Body of pancreas (tissue), 4 donors: ENCODE measurements around the gene OR10G8. TPM values are rescaled to one million over a fixed set of nuclear protein-coding genes. Genes with fewer than 3 reads are reported as not detected.

ENCODE experiments used
- ATAC-seq: fragments of 150-250 bp; one replicate; pipeline ENCODE4 v1.9.1; 2016
- DNase-seq, 4 donors: peaks; one replicate each; pipeline ENCODE4 v3.0.0-alpha.2; 2019
- H3K27ac ChIP-seq, 4 donors: fragments of 200-600 bp; sonication (generic); 1 replicate in 3 of 4; 2 replicates in 1 of 4; pipeline versions ENCODE4 v1.5.1 to v1.6.1; 2016 to 2019; ENCODE audit warnings: mild to moderate bottlenecking in 1 of 4, mixed read lengths in 1 of 4, moderate library complexity in 1 of 4
- H3K27me3 ChIP-seq, 2 donors: fragments of 200-600 bp; sonication (generic); one replicate each; pipeline ENCODE4 v1.6.0; 2016; ENCODE audit warnings: mild to moderate bottlenecking in 1 of 2
- H3K36me3 ChIP-seq, 2 donors: fragments of 200-600 bp; sonication (generic); replicated peaks in 1 of 2; 2 replicates each; pipeline ENCODE4 v1.5.1; 2016; ENCODE audit warnings: low read depth in 2 of 2; ENCODE audit not compliant: insufficient read depth in 1 of 2
- H3K4me1 ChIP-seq: fragments of 200-600 bp; sonication (generic); one replicate; pipeline ENCODE4 v1.6.0; 2016
- H3K4me3 ChIP-seq, 2 donors: fragments of 200-600 bp; sonication (generic); 1 replicate in 1 of 2; 2 replicates in 1 of 2; pipeline ENCODE4 v1.5.1; 2016 to 2019
- H3K9me3 ChIP-seq, 3 donors: fragments of 200-600 bp; sonication (generic); 1 replicate in 2 of 3; 2 replicates in 1 of 3; pipeline ENCODE4 v1.5.1; 2016
- POLR2A ChIP-seq, 3 donors: fragments of 450-650 bp; IDR thresholded peaks; one replicate each; pipeline ENCODE4 v1.6.1; 2016; ENCODE audit warnings: antibody characterized with exemption in 3 of 3, mild to moderate bottlenecking in 2 of 3
- WGBS, 2 donors: methylation state at CpG; one replicate each; pipeline ENCODE4 v1.1.5; 2017; 5-methylcytosine and 5-hydroxymethylcytosine counted together
- intact Hi-C: fragments of 100-400 bp; cut with DNase I; formaldehyde crosslinking; loops from one replicate; pipeline ENCODE4 v1.15.1; 2023
- total RNA-seq, 2 donors: library from RNA; depleted of rRNA; stranded (reverse); fragments of >200 nt; gene quantifications; one replicate each; pipeline ENCODE4 v1.1.0, GENCODE V29; 2016
- TF ChIP-seq, protein P1 (sequence below), 7 experiments: fragments of 450-650 bp in 4 of 7; fragments of 200-600 bp in 3 of 7; sonication (generic) in 3 of 7; IDR thresholded peaks; one replicate each; pipeline ENCODE4 v1.5.1; 2016 to 2019; ENCODE audit warnings: antibody characterized with exemption in 7 of 7

OR10G8 gene
- total RNA-seq, 2 donors from 2014 or later = not detected

DNA sequence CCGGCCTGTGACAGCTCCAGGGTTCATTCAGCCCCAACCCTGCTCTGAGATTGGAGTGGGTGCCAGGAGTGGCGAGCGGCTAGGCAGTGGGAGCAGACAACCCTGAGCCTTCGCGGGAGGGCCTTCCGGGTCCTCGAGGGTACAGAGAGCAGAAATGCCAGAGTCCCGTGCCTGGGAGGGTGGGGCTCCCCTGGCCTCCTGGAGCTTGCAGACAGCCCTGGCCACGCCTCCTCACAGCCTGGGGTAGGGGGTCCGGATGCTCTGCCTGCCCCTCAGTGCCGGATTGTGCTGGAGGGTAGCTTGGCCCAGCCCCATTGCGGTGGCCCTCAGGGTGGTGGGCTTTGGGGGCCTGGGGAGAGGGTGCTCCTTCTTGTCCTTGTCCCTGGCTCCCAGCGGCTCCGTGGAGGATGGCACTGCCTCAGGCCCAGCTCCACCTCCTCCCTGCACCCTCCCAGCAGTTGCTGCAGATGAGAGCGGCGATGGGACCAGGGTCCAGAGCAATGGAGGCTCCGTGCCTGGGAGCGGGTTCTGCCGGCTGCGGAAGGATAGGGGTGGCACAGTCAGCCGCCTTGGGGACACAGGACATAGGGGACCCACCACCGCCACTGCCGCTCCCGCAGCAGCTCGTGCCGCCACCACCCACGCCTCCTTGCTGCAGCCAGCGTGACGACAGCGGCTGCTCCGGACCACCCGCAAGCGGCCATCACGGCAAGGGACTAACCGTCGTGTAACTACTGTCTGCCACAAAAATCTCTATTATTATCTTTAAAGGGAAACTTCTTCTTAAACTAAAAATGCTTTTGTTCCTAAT is 49.4 kb downstream of the OR10G8 start:
- peak; percentile 31 for ATAC-seq
- intact Hi-C loops = loop anchor here (10.0 kb wide), 1 partner anchor 509 kb away; no protein-coding TSS in a partner anchor

GRCh38 chr11:124077266-124077665 is 50.7 kb downstream of the OR10G8 start:
- WGBS, 2 donors = 56 to 95% methylated on average over 1 of the region's 1 CpG
- Histone ChIP-seq H3K4me3 (no peak overlapping the region), H3K36me3 (no peaks in the 10 kb centered on the region), H3K27ac (no peak overlapping the region), H3K27me3 (no peaks in the 10 kb centered on the region), H3K4me1 (no peaks in the 10 kb centered on the region), H3K9me3 (no peaks in the 10 kb centered on the region)
- ATAC-seq = no peak
- no peak for DNase-seq
- intact Hi-C loops = loop anchor here (10.0 kb wide), 1 partner anchor 508 kb away; no protein-coding TSS in a partner anchor
- TF ChIP-seq, protein P1, sequence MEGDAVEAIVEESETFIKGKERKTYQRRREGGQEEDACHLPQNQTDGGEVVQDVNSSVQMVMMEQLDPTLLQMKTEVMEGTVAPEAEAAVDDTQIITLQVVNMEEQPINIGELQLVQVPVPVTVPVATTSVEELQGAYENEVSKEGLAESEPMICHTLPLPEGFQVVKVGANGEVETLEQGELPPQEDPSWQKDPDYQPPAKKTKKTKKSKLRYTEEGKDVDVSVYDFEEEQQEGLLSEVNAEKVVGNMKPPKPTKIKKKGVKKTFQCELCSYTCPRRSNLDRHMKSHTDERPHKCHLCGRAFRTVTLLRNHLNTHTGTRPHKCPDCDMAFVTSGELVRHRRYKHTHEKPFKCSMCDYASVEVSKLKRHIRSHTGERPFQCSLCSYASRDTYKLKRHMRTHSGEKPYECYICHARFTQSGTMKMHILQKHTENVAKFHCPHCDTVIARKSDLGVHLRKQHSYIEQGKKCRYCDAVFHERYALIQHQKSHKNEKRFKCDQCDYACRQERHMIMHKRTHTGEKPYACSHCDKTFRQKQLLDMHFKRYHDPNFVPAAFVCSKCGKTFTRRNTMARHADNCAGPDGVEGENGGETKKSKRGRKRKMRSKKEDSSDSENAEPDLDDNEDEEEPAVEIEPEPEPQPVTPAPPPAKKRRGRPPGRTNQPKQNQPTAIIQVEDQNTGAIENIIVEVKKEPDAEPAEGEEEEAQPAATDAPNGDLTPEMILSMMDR (IDR thresholded peaks at IDR 0.05) = no peak
- TF ChIP-seq POLR2A (IDR thresholded peaks at IDR 0.05) = no peak

More for the DNA sequence above, 49.4 kb downstream of the OR10G8 start:
- H3K36me3 ChIP-seq = no peaks in the 10 kb centered on the region
- no peaks in the 10 kb centered on the region for H3K27me3 ChIP-seq
- H3K27ac ChIP-seq = no peak overlapping the region
- WGBS, 2 donors = 48 to 67% methylated on average over 25 to 36 of the region's 36 CpGs
- TF ChIP-seq, protein P1 (IDR thresholded peaks at IDR 0.05) = no peak
- TF ChIP-seq POLR2A (IDR thresholded peaks at IDR 0.05) = peak in 1 of 3 donors; percentile 23
- DNase-seq = peak in 3 of 4 donors; percentile 41 to 54 (median 45)
- H3K9me3 ChIP-seq = no peaks in the 10 kb centered on the region
- no peak overlapping the region for H3K4me3 ChIP-seq
- no peaks in the 10 kb centered on the region for H3K4me1 ChIP-seq

GRCh38 chr11:124078591-124078990 is 52.0 kb downstream of the OR10G8 start:
- Histone ChIP-seq H3K27me3 (no peaks in the 10 kb centered on the region), H3K27ac (no peak overlapping the region), H3K4me3 (no peak overlapping the region), H3K36me3 (no peaks in the 10 kb centered on the region), H3K9me3 (no peaks in the 10 kb centered on the region), H3K4me1 (no peaks in the 10 kb centered on the region)
- TF ChIP-seq, protein P1 (IDR thresholded peaks at IDR 0.05) = no peak
- TF ChIP-seq POLR2A (IDR thresholded peaks at IDR 0.05) = no peak
- DNase-seq (no peak), ATAC-seq (no peak)
- 89 to 97% methylated on average over 2 of the region's 2 CpGs for WGBS, 2 donors
- intact Hi-C loops = loop anchor here (10.0 kb wide), 1 partner anchor 506 kb away; no protein-coding TSS in a partner anchor

DNA sequence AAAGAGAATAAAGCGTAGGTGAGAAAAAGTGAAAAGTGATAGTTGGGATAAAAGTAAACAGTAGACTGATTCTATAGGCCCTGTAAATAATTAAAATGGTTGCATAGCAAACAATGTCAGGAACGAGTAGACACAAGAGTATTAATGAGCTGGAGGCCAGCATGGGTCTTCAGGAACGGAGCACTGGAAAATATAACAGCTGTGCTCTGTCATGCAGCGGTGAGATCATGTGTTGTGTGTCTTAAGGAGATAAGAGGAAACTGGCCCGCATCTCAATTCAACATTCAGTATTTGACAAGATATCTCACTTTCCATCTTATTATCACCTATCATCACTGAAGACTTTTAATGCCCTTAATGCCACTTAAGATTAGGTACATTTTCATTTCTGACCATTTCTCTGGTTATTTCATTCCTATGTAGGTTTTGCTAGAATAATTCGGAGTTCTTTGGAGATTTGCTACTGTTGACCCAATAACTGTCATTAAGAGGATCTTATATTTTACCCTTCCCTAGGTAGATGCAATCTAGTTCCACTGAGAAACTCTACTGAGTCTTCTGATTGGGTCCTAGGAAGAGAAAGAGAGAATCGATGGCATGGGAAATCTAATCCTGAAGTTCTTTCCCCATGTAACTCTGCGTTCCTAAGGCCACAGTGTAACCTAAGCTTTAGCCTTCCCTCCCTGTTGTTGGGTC is 53.2 kb downstream of the OR10G8 start:
- no peak for TF ChIP-seq POLR2A (IDR thresholded peaks at IDR 0.05)
- TF ChIP-seq, protein P1 (IDR thresholded peaks at IDR 0.05) = no peak
- intact Hi-C loops = loop anchor here (10.0 kb wide), 1 partner anchor 505 kb away; no protein-coding TSS in a partner anchor
- Histone ChIP-seq H3K9me3 (no peaks in the 10 kb centered on the region), H3K4me3 (no peak overlapping the region), H3K36me3 (no peaks in the 10 kb centered on the region), H3K27me3 (no peaks in the 10 kb centered on the region), H3K27ac (no peak overlapping the region), H3K4me1 (no peaks in the 10 kb centered on the region)
- peak in 1 of 4 donors; percentile 19 for DNase-seq
- no peak for ATAC-seq
- 54% methylated on average over 8 of the region's 8 CpGs for WGBS, 2 donors

Other genes with a start within 250 kb of the OR10G8 start
- not detected for gene OR6M1, start 220.4 kb upstream of the OR10G8 start, total RNA-seq
- not detected for gene TMEM225, start 141.1 kb upstream of the OR10G8 start, total RNA-seq
- 10 to 100 TPM in 1 of 2 donors, 1 to 10 TPM in 1; 1.6 to 13.2 TPM for gene OR8D4, start 124.6 kb upstream of the OR10G8 start, total RNA-seq
- gene OR4D5, start 87.2 kb upstream of the OR10G8 start, total RNA-seq = 1 to 10 TPM in 1 of 2 donors, under 1 TPM in 1; 0.78 to 6.6 TPM
- gene OR6T1, start 83.0 kb upstream of the OR10G8 start, total RNA-seq = not detected
- not detected for gene OR10S1, start 49.0 kb upstream of the OR10G8 start, total RNA-seq
- not detected for gene OR10G6, start 31.6 kb upstream of the OR10G8 start, total RNA-seq
- 1 to 10 TPM in 1 of 2 donors, under 1 TPM in 1; 0.52 to 5.3 TPM for gene OR10G4, start 13.8 kb upstream of the OR10G8 start, total RNA-seq
- gene OR10G9, start 3.8 kb upstream of the OR10G8 start, total RNA-seq = not detected
- gene OR10G7, start 14.5 kb downstream of the OR10G8 start, total RNA-seq = not detected
- gene VWA5A, start 88.7 kb downstream of the OR10G8 start, total RNA-seq = 10 to 100 TPM; 18.9 to 37.2 TPM
- gene OR10D3, start 156.5 kb downstream of the OR10G8 start, total RNA-seq = not detected
- gene OR8G1, start 214.3 kb downstream of the OR10G8 start, total RNA-seq = not detected
- gene OR8G5, start 229.6 kb downstream of the OR10G8 start, total RNA-seq = not detected